GM21447 (cell line): Measurements from ENCODE around the gene BRD4.

Source experiments
- ATAC-seq: cut with Tn5 transposase; IDR thresholded peaks from one replicate; pipeline ENCODE4 v1.9.1; 2021; ENCODE audit not compliant: unreplicated experiment

BRD4 gene

GRCh38 chr19:15250640-15250993 is 81.7 kb downstream of the BRD4 start:
- ATAC-seq: no peak

DNA sequence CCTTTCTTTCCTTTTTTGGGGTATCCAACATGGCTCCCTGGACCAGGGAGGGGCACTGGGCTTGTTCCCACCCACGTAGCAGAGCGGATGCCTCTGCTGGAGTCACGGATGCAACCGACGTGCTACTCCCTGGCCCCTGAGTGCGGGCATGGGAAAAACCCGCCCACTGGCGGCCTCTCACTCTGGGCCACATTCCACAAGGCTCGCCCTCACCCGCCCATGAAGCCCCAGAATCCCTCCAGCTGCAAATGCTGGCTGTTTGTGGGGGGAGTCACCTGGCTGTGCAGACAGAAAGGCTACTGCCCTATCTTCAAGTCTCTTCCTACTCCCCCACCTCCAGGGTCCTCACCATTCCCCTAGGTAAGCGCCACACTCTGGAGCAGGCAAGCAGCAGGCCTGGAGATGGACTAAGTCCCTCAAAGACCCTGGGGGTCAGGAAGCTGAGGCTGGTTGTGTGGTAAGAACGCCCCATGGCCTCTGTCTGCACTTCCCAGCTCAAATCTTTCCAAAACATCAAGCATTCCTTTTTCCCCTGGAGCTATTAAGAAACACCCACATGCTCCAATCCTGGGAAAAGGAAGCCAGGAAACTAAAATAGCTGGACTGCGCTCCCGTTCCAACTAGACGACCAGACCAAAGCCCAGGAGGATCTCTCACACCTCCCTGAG is 82.2 kb downstream of the BRD4 start:
- no peak for ATAC-seq

DNA sequence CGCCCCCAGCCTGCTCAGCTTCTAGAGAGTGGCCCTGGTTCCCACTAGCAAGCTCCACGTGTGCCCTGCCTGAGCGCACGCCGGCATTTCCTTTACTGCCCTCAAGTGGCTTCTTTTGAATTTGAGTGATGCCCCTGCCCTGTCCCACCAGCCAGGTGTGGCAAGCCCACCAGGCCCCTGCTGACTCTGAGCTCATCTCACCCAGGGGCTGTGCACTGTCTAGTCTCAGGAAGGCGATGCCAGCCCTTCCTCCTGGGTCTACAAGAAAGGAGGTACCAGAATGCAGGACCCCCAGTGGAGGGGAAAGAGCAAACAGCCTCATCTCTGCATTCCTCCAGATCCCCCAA is 82.8 kb downstream of the BRD4 start:
- ATAC-seq: no peak

DNA sequence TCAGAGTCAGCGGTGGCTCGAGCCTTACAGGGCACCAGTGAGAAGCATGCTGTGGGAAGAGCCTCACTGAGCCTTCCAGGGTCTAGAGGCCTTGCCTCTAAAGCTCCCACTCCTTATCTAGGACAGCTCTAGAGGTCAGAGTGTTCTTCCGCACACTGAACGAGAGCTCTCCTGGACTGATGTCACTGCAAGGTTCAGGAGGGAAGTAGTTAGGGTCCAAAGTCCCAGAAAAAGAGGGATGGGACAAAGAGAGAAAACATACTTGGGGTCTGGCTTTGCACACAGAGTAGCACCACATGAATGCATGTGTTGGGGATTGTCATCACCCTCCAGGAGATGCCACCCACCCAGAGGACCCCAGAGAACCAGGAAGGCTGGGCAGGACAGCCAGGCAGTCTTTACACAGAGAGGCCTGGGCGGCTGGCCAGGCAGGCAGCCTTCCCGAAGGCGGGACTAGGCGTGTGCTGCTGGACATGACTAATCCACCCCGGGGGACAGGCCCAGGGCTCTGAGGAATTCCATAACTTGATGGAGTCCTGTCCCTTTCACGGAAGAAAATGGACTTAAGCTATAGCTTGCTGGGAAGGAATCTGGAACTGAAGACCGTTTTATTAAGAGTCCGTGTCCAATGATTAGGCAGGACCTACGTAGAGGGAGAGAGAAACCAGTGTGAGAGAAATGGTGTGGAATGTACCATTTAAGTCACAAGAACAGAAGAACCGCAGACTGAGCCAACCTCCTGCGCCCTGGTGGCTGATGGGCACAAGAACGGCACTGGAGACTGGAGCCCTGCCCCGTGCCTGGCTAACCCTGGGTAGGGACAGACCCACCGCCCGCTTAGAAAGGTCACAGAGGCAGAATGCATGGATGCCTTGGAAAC is 83.5 kb downstream of the BRD4 start:
- ATAC-seq: no peak

GRCh38 chr19:15248106-15248505 is 84.2 kb downstream of the BRD4 start:
- no peak for ATAC-seq

- no peak for ATAC-seq
Measured at GRCh38 chr19:15247107-15248014, 85.0 kb downstream of the BRD4 start.

DNA sequence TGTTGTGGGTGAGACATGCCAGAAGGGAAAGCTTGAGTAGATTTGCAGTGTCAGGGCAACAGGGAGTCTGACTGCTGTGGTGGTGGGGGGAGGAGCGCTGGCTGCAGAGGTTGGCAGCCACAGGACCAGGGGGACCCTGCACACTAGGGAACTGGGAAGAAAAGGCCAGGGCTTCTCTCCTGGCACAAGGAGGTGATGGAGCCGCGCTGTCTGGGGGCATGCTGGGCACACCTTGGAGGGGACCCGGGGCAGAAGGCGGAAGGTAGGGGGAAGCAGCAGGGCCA is 86.2 kb downstream of the BRD4 start:
- ATAC-seq: no peak

- no peak for ATAC-seq
Measured at GRCh38 chr19:15245370-15246197, 86.8 kb downstream of the BRD4 start.

DNA sequence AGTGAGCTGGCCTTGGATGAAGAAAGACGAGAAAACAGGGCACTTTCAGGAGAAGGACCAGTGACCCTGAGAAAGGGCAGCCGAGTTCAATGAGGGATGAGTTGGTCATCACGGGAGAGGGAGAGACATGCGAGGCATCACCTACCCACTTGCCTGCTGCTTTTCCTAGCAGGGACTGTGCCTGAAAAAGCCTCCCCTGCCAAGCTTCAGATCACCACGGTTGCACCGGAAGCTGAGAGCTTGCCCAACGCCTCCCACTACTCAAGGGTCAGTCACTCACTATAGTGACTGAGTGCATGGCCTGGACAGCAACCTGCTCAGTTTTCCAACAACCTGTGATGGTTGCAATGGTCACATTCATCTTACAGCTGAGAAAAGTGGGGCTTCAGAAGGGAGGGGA is 87.5 kb downstream of the BRD4 start:
- no peak for ATAC-seq

GRCh38 chr19:15244106-15244803 is 88.1 kb downstream of the BRD4 start:
- ATAC-seq: no peak

GRCh38 chr19:15243236-15243957 is 88.9 kb downstream of the BRD4 start:
- ATAC-seq: no peak

- no peak for ATAC-seq
Measured at GRCh38 chr19:15241259-15241910, 91.0 kb downstream of the BRD4 start.

GRCh38 chr19:15240515-15240914 is 91.8 kb downstream of the BRD4 start:
- ATAC-seq: no peak

DNA sequence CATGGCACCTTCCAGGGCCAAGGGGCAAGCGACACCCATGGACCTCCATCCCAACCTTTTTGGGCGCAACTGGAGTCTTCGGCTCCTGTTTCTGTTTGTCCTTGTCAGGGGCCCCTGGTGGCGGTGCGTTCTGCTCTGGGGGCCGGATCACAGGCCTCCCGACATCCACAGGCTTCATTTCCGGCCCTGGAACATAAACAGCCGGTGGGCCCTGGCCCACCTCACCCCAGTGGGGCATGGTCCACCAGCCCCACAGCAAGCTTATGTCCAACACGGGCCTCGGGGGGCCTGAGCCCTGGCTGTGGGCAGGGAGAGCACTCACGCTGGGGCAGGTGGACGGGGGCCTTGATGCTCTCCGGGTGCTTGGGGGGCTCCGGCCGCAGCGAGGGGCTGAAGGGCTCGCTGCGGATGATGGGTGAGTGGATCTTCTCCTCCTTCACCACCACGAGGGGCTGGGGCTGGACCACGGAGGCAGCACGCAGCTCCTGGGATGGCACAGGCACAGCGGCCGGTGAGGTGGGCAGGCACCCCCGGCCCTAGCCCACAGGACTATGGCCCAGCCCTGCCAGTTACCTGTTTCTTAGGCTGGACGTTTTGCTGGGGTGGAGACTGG is 92.9 kb downstream of the BRD4 start:
- ATAC-seq: no peak

- ATAC-seq: no peak
Measured at GRCh38 chr19:15238639-15239155, 93.6 kb downstream of the BRD4 start.

- ATAC-seq: no peak
Measured at GRCh38 chr19:15237759-15238638, 94.3 kb downstream of the BRD4 start.

GRCh38 chr19:15236886-15237285 is 95.5 kb downstream of the BRD4 start:
- ATAC-seq: no peak

DNA sequence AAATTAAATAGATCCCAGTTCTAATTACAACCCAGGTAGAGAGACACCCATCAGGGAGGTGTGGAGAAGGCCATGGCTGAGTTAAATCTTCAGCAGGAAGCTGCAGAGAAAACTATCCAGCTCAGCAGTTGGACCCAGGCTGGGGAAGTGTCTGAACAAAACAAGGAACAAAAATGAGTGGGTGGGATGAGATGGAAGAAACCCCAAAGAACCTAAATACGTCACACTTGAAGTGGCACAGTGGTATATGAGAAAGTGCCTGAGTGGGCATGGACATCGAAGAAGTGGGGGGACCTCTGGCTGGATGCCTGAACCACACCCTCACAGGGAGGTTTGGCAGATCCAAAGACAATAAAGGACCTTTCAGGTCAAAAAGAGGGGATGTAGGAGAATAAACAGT is 96.6 kb downstream of the BRD4 start:
- no peak for ATAC-seq
